Measurements from ENCODE around the gene TESPA1.

TESPA1 gene

GRCh38 chr12:54926246-54926645 is 58.3 kb downstream of the TESPA1 start:
- no peak for TF ChIP-seq CTCF (IDR thresholded peaks at IDR 0.05; ENCODE audit: low read length)
- H3K79me2 ChIP-seq (ENCODE audit: low read length), result no peaks in the 10 kb centered on the region

DNA sequence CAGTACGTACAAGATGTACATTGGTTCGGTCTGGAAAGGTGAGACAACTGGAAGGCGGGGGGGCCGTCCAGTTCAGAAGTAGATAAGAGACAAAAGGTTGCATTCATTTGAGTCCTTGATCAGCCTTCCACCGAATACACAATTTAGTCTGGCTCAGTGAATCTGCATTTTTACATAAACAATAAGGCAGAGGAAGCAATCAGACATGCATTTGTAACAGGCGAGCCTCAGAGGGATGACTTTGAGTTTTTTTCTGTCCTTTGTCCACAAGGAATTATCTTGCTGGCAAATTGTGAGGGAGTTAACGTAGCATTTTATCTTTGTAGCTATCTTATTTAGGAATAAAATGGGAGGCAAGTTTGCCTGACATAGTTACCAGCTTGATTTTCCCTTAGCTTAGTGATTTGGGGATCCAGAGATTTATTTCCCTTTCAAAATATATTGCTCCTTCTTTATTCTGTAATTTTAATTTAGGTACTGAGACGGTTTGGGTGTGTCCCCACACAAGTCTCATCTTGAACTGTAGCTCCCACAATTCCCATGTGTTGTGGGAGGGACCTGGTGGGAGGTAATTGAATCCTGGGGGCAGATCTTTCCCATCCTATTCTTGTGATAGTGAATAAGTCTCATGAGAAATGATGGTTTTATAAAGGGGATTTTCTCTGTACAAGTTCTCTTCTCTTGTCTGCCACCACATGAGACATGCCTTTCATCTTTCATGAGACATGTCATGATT is 59.4 kb downstream of the TESPA1 start:
- H3K36me3 ChIP-seq (replicated peaks; ENCODE audit: insufficient read depth, low read length), result no peaks in the 10 kb centered on the region
- TF ChIP-seq CTCF (IDR thresholded peaks at IDR 0.05; ENCODE audit: low read length) (no peak), EZH2phosphoT487 (IDR thresholded peaks at IDR 0.05; ENCODE audit: low read length) (no peak), EZH2 (optimal IDR thresholded peaks at IDR 0.05; ENCODE audit: low read depth, low read length) (no peak)
- no peaks in the 10 kb centered on the region for H3K9me2 ChIP-seq (replicated peaks; ENCODE audit: insufficient read depth, low read length)
- H3F3A ChIP-seq (ENCODE audit: insufficient read depth, low read length), result no peaks in the 10 kb centered on the region
- H3K79me2 ChIP-seq (ENCODE audit: low read length), result no peaks in the 10 kb centered on the region
- no peak for DNase-seq
- no peak overlapping the region for H3K4me2 ChIP-seq (ENCODE audit: low read depth, low read length)
- no peaks in the 10 kb centered on the region for H3K27me3 ChIP-seq (replicated peaks; ENCODE audit: insufficient read depth, low read length)
- no peaks in the 10 kb centered on the region for H3K9me3 ChIP-seq (replicated peaks; ENCODE audit: insufficient read depth, low read length)
- H3K4me1 ChIP-seq (ENCODE audit: low read length), result no peaks in the 10 kb centered on the region
- H2AFZ ChIP-seq (ENCODE audit: low read length), result no peak overlapping the region
- no peak overlapping the region for H3K9ac ChIP-seq (ENCODE audit: low read length)
- H3K27ac ChIP-seq (ENCODE audit: low read length), result no peak overlapping the region
- no peak overlapping the region for H3K4me3 ChIP-seq (ENCODE audit: low read length)
- no peaks in the 10 kb centered on the region for H4K20me1 ChIP-seq (ENCODE audit: insufficient read depth, low read length)

More at GRCh38 chr12:54926246-54926645, 58.3 kb downstream of the TESPA1 start:
- Histone ChIP-seq H4K20me1 (ENCODE audit: insufficient read depth, low read length) (no peaks in the 10 kb centered on the region), H3K4me2 (ENCODE audit: low read depth, low read length) (no peak overlapping the region), H2AFZ (ENCODE audit: low read length) (no peak overlapping the region), H3K27me3 (replicated peaks; ENCODE audit: insufficient read depth, low read length) (no peaks in the 10 kb centered on the region), H3K9me3 (replicated peaks; ENCODE audit: insufficient read depth, low read length) (no peaks in the 10 kb centered on the region), H3K27ac (ENCODE audit: low read length) (no peak overlapping the region), H3K9ac (ENCODE audit: low read length) (no peak overlapping the region), H3K36me3 (replicated peaks; ENCODE audit: insufficient read depth, low read length) (no peaks in the 10 kb centered on the region), H3K4me3 (ENCODE audit: low read length) (no peak overlapping the region), H3K4me1 (ENCODE audit: low read length) (no peaks in the 10 kb centered on the region), H3K9me2 (replicated peaks; ENCODE audit: insufficient read depth, low read length) (no peaks in the 10 kb centered on the region), H3F3A (ENCODE audit: insufficient read depth, low read length) (no peaks in the 10 kb centered on the region)
- DNase-seq, result no peak

GRCh38 chr12:54917001-54917488 is 67.5 kb downstream of the TESPA1 start:
- no peak overlapping the region for H2AFZ ChIP-seq (ENCODE audit: low read length)

More at GRCh38 chr12:54917001-54917488, 67.5 kb downstream of the TESPA1 start:
- TF ChIP-seq EZH2 (optimal IDR thresholded peaks at IDR 0.05; ENCODE audit: low read depth, low read length) (no peak), CTCF (IDR thresholded peaks at IDR 0.05; ENCODE audit: low read length) (no peak), EZH2phosphoT487 (IDR thresholded peaks at IDR 0.05; ENCODE audit: low read length) (no peak)
- H3K79me2 ChIP-seq (ENCODE audit: low read length), result no peaks in the 10 kb centered on the region
- no peaks in the 10 kb centered on the region for H3F3A ChIP-seq (ENCODE audit: insufficient read depth, low read length)
- no peaks in the 10 kb centered on the region for H4K20me1 ChIP-seq (ENCODE audit: insufficient read depth, low read length)
- H3K4me2 ChIP-seq (ENCODE audit: low read depth, low read length), result no peak overlapping the region
- H3K9me3 ChIP-seq (replicated peaks; ENCODE audit: insufficient read depth, low read length), result no peaks in the 10 kb centered on the region
- H3K4me3 ChIP-seq (ENCODE audit: low read length), result no peak overlapping the region
- no peaks in the 10 kb centered on the region for H3K36me3 ChIP-seq (replicated peaks; ENCODE audit: insufficient read depth, low read length)
- H3K4me1 ChIP-seq (ENCODE audit: low read length), result no peaks in the 10 kb centered on the region
- H3K9ac ChIP-seq (ENCODE audit: low read length), result no peak overlapping the region
- no peak overlapping the region for H3K27ac ChIP-seq (ENCODE audit: low read length)
- H3K9me2 ChIP-seq (replicated peaks; ENCODE audit: insufficient read depth, low read length), result no peaks in the 10 kb centered on the region
- DNase-seq, result no peak
- no peaks in the 10 kb centered on the region for H3K27me3 ChIP-seq (replicated peaks; ENCODE audit: insufficient read depth, low read length)

Measured in MM.1S (cell line).